Keratinocyte (primary cell): ENCODE data around the gene HELB.

ENCODE experiments used
- CTCF ChIP-seq, 3 experiments: IDR thresholded peaks in 1 of 3; conservative IDR thresholded peaks in 1 of 3; optimal IDR thresholded peaks in 1 of 3; 2 replicates in 2 of 3; 3 replicates in 1 of 3; pipeline versions ENCODE3 to v1.5.1; 2011; ENCODE audit warnings: low read length in 3 of 3, mild to moderate bottlenecking in 3 of 3, moderate library complexity in 2 of 3, control low read depth in 1 of 3, inconsistent platforms in 1 of 3; ENCODE audit not compliant: insufficient read depth in 2 of 3; ENCODE audit errors: extremely low read depth in 1 of 3
- EZH2 ChIP-seq: IDR thresholded peaks from one replicate; pipeline ENCODE4 v1.6.1; 2012; ENCODE audit warnings: inconsistent platforms, mild to moderate bottlenecking, low read length, moderate library complexity

GRCh38 chr12:66269757-66270383, 32.4 kb upstream of the HELB start:
- TF ChIP-seq CTCF (optimal IDR thresholded peaks at IDR 0.05 in 1 of 3, IDR thresholded peaks at IDR 0.05 in 1 of 3, conservative IDR thresholded peaks at IDR 0.05 in 1 of 3; ENCODE audit: extremely low read depth in 1 of 3, insufficient read depth in 2 of 3, low read length in 3 of 3), result peak; percentile 23 to 69 (median 58)
- TF ChIP-seq EZH2, result no peak
